Jurkat, Clone E6-1 (cell line): ENCODE measurements around the gene CDK19.
A peak's percentile ranks its signal among the peaks of the same experiment; 100 is the strongest.

Experiments used
- DNase-seq: peaks from one replicate; pipeline ENCODE4 v3.0.0-alpha.2; 2011; ENCODE audit warnings: low read depth, low spot score
- H3K4me3 ChIP-seq: 2 replicates; pipeline ENCODE4 v1.5.1; 2011; ENCODE audit warnings: mild to moderate bottlenecking, low read length, control low read depth, moderate library complexity

The CDK19 gene

DNA sequence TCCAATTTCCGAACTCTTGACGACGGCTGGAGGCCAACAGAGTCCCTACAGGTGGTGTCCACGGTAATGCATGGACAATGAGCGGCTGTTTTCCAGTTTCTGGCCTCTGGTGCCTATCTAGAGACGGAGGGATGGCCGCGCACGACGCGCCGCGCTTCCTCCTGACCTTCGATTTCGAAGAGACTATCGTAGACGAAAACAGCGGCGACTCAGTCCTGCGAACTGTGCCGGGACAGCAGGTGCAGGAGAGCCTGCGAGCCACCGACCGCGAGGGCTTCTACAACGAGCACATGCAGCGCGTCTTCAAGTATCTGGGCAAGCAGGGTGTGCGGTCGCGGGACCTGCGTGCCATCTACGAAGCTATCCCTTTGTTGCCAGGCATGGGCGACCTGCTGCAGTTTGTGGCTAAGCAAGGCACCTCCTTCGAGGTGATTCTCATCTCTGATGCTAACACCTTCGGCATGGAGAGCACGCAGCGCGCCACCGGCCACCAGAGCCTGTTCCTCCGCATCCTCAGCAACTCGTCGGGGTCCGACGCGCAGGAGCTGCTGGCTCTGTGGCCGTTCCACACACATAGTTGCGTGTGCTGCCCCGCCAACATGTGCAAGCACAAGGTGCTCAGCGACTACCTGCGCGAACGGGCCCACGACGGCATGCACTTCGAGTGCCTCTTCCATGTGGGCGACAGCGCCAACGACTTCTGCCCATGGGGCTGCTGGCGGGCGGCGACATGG lies 169.4 kb downstream of the CDK19 start:
- H3K4me3 ChIP-seq = no peak overlapping the region
- no peak for DNase-seq

- no peak overlapping the region for H3K4me3 ChIP-seq
- DNase-seq = no peak
Measured at GRCh38 chr6:110643175-110643574, 172.1 kb downstream of the CDK19 start.

DNA sequence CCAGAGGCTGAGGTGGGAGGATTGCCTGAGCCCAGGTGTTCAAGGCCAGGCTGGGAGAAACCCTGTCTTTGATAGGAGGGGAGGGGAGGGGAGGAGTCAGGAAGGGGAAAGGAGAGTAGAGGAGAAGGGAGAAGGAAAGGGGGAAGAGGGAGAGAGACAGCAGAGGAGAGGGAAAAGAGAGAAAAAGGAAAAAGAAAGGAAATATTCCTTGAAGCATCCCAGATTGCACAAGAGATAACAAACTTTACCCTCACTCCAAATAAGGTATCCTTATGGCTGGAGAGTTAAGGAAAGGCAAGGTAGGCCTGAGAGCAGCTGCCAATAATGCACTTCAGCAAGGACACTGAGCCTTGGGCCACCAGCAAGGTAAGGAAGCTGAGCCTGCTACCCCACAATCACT lies 172.6 kb downstream of the CDK19 start:
- no peak for DNase-seq
- no peak overlapping the region for H3K4me3 ChIP-seq

- DNase-seq = no peak
- no peak overlapping the region for H3K4me3 ChIP-seq
Measured at GRCh38 chr6:110636781-110637180, 178.5 kb downstream of the CDK19 start.

GRCh38 chr6:110635096-110635495 lies 180.2 kb downstream of the CDK19 start:
- no peak for DNase-seq
- H3K4me3 ChIP-seq = no peak overlapping the region

DNA sequence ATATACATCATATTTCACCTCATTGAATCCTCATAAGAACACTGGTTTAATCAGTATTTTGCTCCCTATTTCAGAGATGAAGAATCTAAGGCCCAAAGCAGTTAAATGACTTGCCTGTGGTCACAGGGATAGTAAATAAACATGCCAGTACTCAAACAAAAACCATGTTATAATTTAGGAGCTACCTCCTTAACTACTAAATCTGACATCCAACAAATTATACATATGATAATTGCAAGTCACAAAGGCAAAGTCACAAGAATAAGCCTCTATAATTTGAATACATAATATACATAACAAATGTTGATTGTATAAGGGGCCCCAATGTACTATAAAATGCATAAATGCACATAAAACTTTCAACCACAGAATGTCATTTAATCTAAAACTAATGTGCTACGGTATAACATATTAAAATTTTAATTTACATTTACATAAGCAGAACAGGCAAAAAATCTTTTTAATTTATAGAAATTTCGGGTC lies 181.5 kb downstream of the CDK19 start:
- no peak overlapping the region for H3K4me3 ChIP-seq
- no peak for DNase-seq

- no peak for DNase-seq
- H3K4me3 ChIP-seq = no peak overlapping the region
Measured at GRCh38 chr6:110629153-110629552, 186.1 kb downstream of the CDK19 start.

DNA sequence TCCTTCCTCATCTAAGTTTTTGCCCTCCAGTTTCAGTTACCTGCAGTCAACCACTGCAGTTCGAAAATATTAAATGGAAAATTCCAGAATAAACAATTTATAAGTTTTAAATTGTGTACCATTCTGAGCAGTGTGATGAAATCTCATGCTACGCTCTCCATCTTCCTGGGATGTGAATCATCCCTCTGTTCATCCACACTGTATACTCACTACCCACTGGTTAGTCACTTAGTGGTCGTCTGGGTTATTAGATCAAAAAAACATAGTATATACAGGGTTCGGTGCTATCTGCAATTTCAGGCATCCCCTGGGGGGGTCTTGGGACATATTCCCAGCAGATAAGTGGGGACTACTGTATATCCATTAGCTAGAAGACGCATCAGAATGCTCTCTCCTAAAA lies 186.9 kb downstream of the CDK19 start:
- DNase-seq = no peak
- no peak overlapping the region for H3K4me3 ChIP-seq

DNA sequence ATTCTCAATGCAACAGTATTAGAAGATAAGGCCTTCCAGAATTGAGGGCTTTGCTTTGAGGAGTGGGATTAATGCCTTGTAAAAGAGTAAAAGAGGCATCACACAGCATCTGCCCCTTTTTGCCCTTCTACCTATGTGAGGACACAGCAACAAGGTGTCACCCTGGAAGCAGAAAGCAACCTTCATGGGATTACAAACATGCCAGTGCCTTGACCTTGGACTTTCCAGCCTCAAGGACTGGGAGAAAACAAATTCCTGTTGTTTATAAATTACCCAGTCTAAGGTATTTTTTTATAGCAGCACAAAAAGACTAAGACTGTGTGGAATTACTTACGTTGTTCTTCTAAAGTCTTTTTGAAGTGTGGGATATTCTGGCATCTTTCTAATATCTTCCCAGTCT lies 188.8 kb downstream of the CDK19 start:
- no peak overlapping the region for H3K4me3 ChIP-seq
- no peak for DNase-seq

DNA sequence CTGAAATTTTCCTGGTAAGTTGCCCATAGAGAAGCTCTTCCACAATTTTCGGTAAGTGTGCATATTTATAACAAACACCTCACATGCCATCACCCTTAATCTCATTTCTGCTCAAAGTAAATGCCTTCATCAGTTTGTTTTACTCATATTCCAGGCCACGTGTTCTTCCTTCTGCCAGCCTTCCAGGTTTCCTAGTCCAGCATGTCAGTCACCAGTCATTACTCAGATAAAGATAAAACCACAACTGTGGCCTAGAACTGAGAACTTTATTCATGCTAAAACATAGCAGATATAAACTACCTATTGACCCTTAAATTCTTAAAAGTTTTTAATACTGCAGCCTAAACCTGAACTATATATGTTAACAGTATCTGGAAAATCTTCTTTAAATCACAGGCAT lies 189.4 kb downstream of the CDK19 start:
- H3K4me3 ChIP-seq = no peak overlapping the region
- no peak for DNase-seq

GRCh38 chr6:110622912-110623578 lies 192.2 kb downstream of the CDK19 start:
- H3K4me3 ChIP-seq = no peak overlapping the region
- DNase-seq = no peak

GRCh38 chr6:110621061-110621460 lies 194.2 kb downstream of the CDK19 start:
- no peak overlapping the region for H3K4me3 ChIP-seq
- DNase-seq = no peak

GRCh38 chr6:110620065-110620464 lies 195.2 kb downstream of the CDK19 start:
- DNase-seq = no peak
- H3K4me3 ChIP-seq = no peak overlapping the region

DNA sequence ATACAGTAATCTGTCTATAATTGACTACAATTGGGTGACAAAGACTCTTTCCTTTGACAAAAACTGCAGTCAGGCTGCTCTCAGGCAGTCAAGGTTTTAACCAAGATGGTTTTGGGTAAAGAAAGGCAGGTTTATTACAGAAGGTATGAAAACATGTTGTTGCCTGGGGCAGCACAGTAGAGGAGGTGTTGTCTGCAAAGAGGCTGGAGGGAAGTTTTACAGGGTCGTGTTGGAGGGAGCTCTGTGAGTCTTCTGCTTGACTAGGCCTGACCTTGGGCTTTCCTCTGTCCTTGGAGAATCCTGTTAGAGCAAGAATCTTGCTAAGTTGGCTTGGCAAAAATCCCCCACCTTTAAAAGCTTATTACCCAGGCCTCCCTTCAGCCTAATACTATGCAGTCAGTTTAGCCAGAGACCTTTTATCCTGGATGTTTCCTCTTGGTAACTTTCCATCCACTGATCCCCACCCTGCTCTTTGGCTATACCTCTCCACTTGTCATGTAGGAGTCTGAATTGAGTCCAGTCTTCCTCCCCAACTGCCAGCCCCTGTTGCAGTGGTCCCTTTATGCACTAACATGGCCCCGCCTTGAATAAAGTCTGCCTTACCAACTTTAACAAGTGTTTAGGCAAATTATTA lies 195.9 kb downstream of the CDK19 start:
- no peak for DNase-seq

DNA sequence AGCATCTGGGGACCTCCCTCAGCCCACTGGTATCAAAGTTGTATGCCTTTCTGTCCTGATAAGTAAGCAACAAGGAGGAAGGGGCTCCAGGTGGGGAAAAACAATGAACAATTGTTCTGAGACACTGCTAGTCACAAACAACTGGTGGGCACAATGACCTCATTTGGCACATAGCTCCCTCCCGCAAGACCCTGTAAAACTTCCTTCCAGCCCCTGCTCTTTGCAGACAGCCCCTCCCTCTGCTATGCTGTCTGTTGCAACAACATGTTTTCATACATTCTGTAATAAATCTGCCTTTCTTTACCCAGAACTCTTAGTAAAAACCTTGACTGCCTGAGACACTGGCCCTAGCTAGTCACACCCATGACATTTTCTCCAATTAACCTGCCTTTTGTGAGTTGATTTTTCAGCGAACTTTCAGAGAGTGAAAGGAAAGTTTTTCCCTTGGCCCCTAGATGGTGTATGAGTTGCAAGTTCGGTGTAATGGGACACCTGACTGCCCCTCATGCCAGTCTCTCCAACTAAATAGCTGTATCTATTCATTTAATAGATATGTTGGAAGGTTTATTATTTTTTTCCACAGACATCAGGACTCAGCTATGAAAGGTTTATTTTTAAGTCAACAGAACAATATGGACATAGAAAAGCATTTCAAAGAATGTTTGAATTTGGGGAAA lies 196.5 kb downstream of the CDK19 start:
- peak; percentile 5 for DNase-seq

More for the DNA sequence above, 195.9 kb downstream of the CDK19 start:
- no peak overlapping the region for H3K4me3 ChIP-seq

DNA sequence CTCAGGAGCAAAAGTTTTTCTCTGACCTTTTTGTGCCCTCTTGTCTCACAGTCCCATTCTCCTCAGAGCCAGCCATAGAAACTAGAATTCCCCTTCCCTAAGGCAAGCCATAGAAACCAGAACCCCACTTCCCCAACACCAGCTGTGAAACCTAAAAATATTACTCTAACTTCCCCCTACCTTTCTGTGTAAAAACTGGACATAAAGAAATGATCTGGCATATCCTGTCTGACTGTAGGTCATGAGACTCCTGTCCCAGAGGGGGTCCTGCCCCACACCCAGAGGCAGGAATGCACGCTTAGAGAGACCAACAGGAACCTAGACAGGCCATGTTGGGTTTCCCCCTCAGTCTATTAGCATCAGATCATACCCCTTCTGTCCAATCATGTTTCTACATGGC lies 198.2 kb downstream of the CDK19 start:
- H3K4me3 ChIP-seq = no peak overlapping the region
- no peak for DNase-seq

More for the DNA sequence above, 196.5 kb downstream of the CDK19 start:
- no peak overlapping the region for H3K4me3 ChIP-seq

DNA sequence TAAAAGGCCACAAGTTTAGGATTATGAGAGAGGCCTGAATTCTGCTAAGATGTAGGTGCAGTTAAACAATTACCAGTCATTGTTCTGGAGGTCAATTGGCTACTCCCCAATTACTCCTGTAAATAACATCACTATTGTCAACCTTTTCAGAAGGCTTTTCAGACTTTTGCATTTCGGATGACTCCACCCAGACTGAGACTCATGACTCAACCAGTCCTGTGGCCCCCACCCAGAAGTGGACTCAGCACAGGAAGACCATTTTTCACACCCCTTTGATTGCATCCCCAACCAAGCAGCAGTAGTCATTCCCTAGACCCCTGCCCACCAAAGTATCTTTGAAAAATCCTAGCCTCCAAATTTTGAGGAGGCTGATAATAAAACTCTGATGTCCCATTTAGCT lies 199.5 kb downstream of the CDK19 start:
- DNase-seq = no peak
- H3K4me3 ChIP-seq = no peak overlapping the region

- no peak for DNase-seq
- no peak overlapping the region for H3K4me3 ChIP-seq
Measured at GRCh38 chr6:110614586-110614985, 200.7 kb downstream of the CDK19 start.

- DNase-seq = no peak
- H3K4me3 ChIP-seq = no peak overlapping the region
Measured at GRCh38 chr6:110614106-110614505, 201.2 kb downstream of the CDK19 start.

- no peak for DNase-seq
- H3K4me3 ChIP-seq = no peak overlapping the region
Measured at GRCh38 chr6:110613356-110613755, 201.9 kb downstream of the CDK19 start.
